NCI-H1694 (cell line): Measurements from ENCODE around the gene MYO3B.

Experiments used
- DNase-seq: peaks from one replicate; lab custom pipeline; 2025; lab: John Stamatoyannopoulos, UW

Gene MYO3B

GRCh38 chr2:170701011-170701410, 523.1 kb downstream of the MYO3B start:
- no peak for DNase-seq

DNA sequence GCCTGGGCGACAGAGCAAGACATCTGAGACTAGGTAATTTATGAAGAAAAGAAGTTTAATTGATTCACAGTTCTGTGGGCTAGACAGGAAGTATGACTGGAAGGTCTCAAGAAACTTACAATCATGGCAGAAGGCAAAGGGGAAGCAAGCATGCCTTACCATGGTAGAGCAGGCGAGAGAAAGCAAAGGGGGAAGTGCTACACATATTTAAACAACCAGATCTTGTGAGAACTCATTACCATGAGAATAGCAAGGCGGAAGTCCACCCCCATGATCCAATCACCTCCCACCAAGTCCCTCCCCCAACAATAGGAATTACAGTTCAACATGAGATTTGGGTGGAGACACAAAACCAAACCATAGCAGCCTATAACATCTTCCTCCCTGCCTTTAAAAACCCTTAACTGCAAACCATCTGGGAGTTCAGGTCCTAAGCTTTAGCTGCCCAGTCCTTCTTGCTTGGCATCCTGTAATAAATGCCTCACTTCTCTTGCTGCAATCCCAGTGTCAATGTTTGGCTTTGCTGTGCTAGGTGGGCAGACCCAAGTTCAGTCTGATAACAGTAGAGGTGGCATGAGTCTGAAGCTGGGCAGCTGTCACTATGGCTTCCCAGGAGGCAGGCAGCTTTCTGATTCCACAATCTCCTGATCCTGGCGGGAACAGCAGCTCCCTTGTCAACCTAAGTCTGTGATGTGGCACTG, 526.0 kb downstream of the MYO3B start:
- no peak for DNase-seq
